HL-60 (cell line): ENCODE measurements around the gene PHLDA1.

ENCODE experiments used
- DNase-seq, 2 experiments: peaks; one replicate each; pipeline ENCODE4 v3.0.0-alpha.2; 2010 to 2020; ENCODE audit warnings: low read depth in 1 of 2, low spot score in 1 of 2
- H3K27ac ChIP-seq: fragments of 250-450 bp; sonication (Bioruptor Pico); replicated peaks from 2 replicates; pipeline ENCODE4 v1.5.1; 2020; ENCODE audit warnings: mild to moderate bottlenecking, moderate library complexity
- H3K27me3 ChIP-seq: fragments of 250-450 bp; sonication (Bioruptor Pico); 2 replicates; pipeline ENCODE4 v1.5.1; 2021; ENCODE audit warnings: mild to moderate bottlenecking, moderate library complexity; ENCODE audit not compliant: insufficient read depth, poor library complexity, severe bottlenecking
- H3K4me3 ChIP-seq: replicated peaks from 2 replicates; pipeline ENCODE4 v1.5.1; 2011; ENCODE audit warnings: mild to moderate bottlenecking, control low read depth, low read length; ENCODE audit not compliant: insufficient read depth
- CTCF ChIP-seq: IDR thresholded peaks from one replicate; pipeline ENCODE4 v1.5.1; 2011; ENCODE audit warnings: low read length, control low read depth, inconsistent platforms; ENCODE audit not compliant: insufficient read depth
- GABPA ChIP-seq: IDR thresholded peaks from 2 replicates; pipeline ENCODE4 v1.6.1; 2012; ENCODE audit warnings: low read depth
- POLR2AphosphoS5 ChIP-seq: IDR thresholded peaks from 2 replicates; pipeline ENCODE4 v1.6.1; 2012; ENCODE audit warnings: low read depth
- REST ChIP-seq: IDR thresholded peaks from 2 replicates; pipeline ENCODE4 v1.6.1; 2012; ENCODE audit warnings: low read depth; ENCODE audit not compliant: insufficient replicate concordance
- SPI1 ChIP-seq: IDR thresholded peaks from 2 replicates; pipeline ENCODE4 v1.6.1; 2012; ENCODE audit warnings: low read depth, mild to moderate bottlenecking, borderline replicate concordance

The PHLDA1 gene

GRCh38 chr12:75977590-75977951, 54.0 kb downstream of the PHLDA1 start:
- Histone ChIP-seq H3K27me3 (no peaks in the 10 kb centered on the region), H3K4me3 (no peak overlapping the region), H3K27ac (peak overlapping the region; percentile 62)
- DNase-seq: no peak
- TF ChIP-seq GABPA: no peak
- TF ChIP-seq REST: no peak
- no peak for TF ChIP-seq SPI1
- no peak for TF ChIP-seq CTCF
- TF ChIP-seq POLR2AphosphoS5: no peak

GRCh38 chr12:75976913-75977312, 54.7 kb downstream of the PHLDA1 start:
- DNase-seq: peak in 1 of 2 experiments; percentile 36
- peak overlapping the region; percentile 62 for H3K27ac ChIP-seq
- no peak overlapping the region for H3K4me3 ChIP-seq
- TF ChIP-seq REST (no peak), CTCF (no peak), POLR2AphosphoS5 (no peak), GABPA (no peak), SPI1 (no peak)
- no peaks in the 10 kb centered on the region for H3K27me3 ChIP-seq

- TF ChIP-seq GABPA (no peak), POLR2AphosphoS5 (no peak), CTCF (no peak), SPI1 (no peak), REST (no peak)
- no peak for DNase-seq
- H3K27ac ChIP-seq: peak overlapping the region; percentile 60
- H3K27me3 ChIP-seq: no peaks in the 10 kb centered on the region
- no peak overlapping the region for H3K4me3 ChIP-seq
Measured at GRCh38 chr12:75976113-75976512, 55.5 kb downstream of the PHLDA1 start.
